A673 (cell line): Measurements from ENCODE around the gene FAM3B. TPM values are rescaled to one million over a fixed set of nuclear protein-coding genes. Genes with fewer than 3 reads are reported as not detected.

ENCODE experiments used
- BruUV-seq: library from RNA; stranded (reverse); fragments of 400-500 nt; replicated peaks from 2 replicates; lab custom pipeline; 2021; lab: Mats Ljungman, UMichigan
- CTCF ChIA-PET: fragments of 300-600 bp; sonication (Branson Sonifier 250); formaldehyde crosslinking; loops from one replicate; lab custom pipeline; 2022; ENCODE audit warnings: antibody characterized with exemption; lab: Charles Lee
- POLR2A ChIA-PET: fragments of 300-600 bp; sonication (Branson Sonifier 250); formaldehyde crosslinking; loops from one replicate; lab custom pipeline; 2022; ENCODE audit warnings: antibody characterized with exemption; ENCODE audit not compliant: low non-redundant PET; lab: Charles Lee
- DNase-seq: peaks from one replicate; pipeline ENCODE4 v3.0.0-alpha.2; 2015; ENCODE audit warnings: low spot score
- H3K27ac ChIP-seq: fragments of 200-600 bp; sonication (generic); 2 replicates; pipeline ENCODE4 v1.5.1; 2016; ENCODE audit warnings: mixed run types, low read depth, mild to moderate bottlenecking, mixed read lengths, antibody characterized with exemption, low read length; ENCODE audit not compliant: poor library complexity, severe bottlenecking
- H3K27me3 ChIP-seq: fragments of 200-600 bp; sonication (generic); replicated peaks from 2 replicates; pipeline ENCODE4 v1.6.1; 2017; ENCODE audit warnings: mixed run types, low read depth, mild to moderate bottlenecking, mixed read lengths, antibody characterized with exemption, low read length; ENCODE audit not compliant: insufficient read depth, poor library complexity
- H3K36me3 ChIP-seq: fragments of 200-600 bp; sonication (generic); 2 replicates; pipeline ENCODE4 v1.6.1; 2016; ENCODE audit warnings: mixed run types, mild to moderate bottlenecking, mixed read lengths, antibody characterized with exemption, low read length; ENCODE audit not compliant: insufficient read depth, poor library complexity, severe bottlenecking
- H3K4me1 ChIP-seq: fragments of 200-600 bp; sonication (generic); 2 replicates; pipeline ENCODE4 v1.6.1; 2017; ENCODE audit warnings: mixed run types, mild to moderate bottlenecking, mixed read lengths, antibody characterized with exemption, low read length; ENCODE audit not compliant: insufficient read depth, poor library complexity, severe bottlenecking
- H3K4me3 ChIP-seq: fragments of 200-600 bp; sonication (generic); 2 replicates; pipeline ENCODE4 v1.5.1; 2016; ENCODE audit warnings: low read depth, mixed run types, mild to moderate bottlenecking, mixed read lengths, low read length; ENCODE audit not compliant: poor library complexity, severe bottlenecking
- H3K9me3 ChIP-seq: fragments of 200-600 bp; sonication (generic); 2 replicates; pipeline ENCODE4 v1.6.1; 2016; ENCODE audit warnings: mixed run types, low read depth, mild to moderate bottlenecking, mixed read lengths, antibody characterized with exemption, low read length; ENCODE audit not compliant: poor library complexity, severe bottlenecking
- CTCF ChIP-seq: fragments of 300-800, 200-600 bp; sonication (generic); conservative IDR thresholded peaks from 2 replicates; pipeline ENCODE4 v1.5.1; 2017; ENCODE audit warnings: low read depth, mild to moderate bottlenecking, antibody characterized with exemption, low read length, moderate library complexity, mixed read lengths
- EZH2 ChIP-seq: fragments of 200-600 bp; sonication (generic); IDR thresholded peaks from 2 replicates; pipeline ENCODE4 v1.6.1; 2017; ENCODE audit warnings: borderline replicate concordance, low read depth, mild to moderate bottlenecking, mixed read lengths, antibody characterized with exemption, low read length; ENCODE audit not compliant: poor library complexity, severe bottlenecking
- intact Hi-C: fragments of 100-400 bp; cut with micrococcal nuclease; formaldehyde crosslinking; loops from one replicate; pipeline ENCODE4 v1.10.0; 2022; ENCODE audit not compliant: unreplicated experiment
- total RNA-seq: library from RNA; stranded (reverse); gene quantifications from 2 replicates; pipeline ENCODE4 v1.2.3, GENCODE V29; 2021

Gene FAM3B
- total RNA-seq, 1 experiment from 2014 or later: not detected

- POLR2A ChIA-PET: no interaction called here
- no peak for TF ChIP-seq CTCF
- TF ChIP-seq EZH2: no peak
- Histone ChIP-seq H3K9me3 (no peaks in the 10 kb centered on the region), H3K4me1 (no peaks in the 10 kb centered on the region), H3K27me3 (no peaks in the 10 kb centered on the region), H3K27ac (no peak overlapping the region), H3K36me3 (no peaks in the 10 kb centered on the region), H3K4me3 (no peak overlapping the region)
- intact Hi-C loops: no loop called here
- CTCF ChIA-PET: no interaction called here
- BruUV-seq: no TSS peak
- no peak for DNase-seq
Observed at GRCh38 chr21:41399246-41399800, 82.7 kb downstream of the FAM3B start.

- CTCF ChIA-PET: no interaction called here
- POLR2A ChIA-PET: no interaction called here
- no TSS peak for BruUV-seq
Observed at GRCh38 chr21:41402231-41402630, 85.6 kb downstream of the FAM3B start.

GRCh38 chr21:41402796-41403195 is 86.2 kb downstream of the FAM3B start:
- no TSS peak for BruUV-seq

More at GRCh38 chr21:41402231-41402630, 85.6 kb downstream of the FAM3B start:
- Histone ChIP-seq H3K9me3 (no peaks in the 10 kb centered on the region), H3K27me3 (no peaks in the 10 kb centered on the region), H3K36me3 (no peaks in the 10 kb centered on the region), H3K4me3 (no peak overlapping the region), H3K27ac (no peak overlapping the region), H3K4me1 (no peaks in the 10 kb centered on the region)
- TF ChIP-seq EZH2 (no peak), CTCF (no peak)
- DNase-seq: no peak
- intact Hi-C loops: no loop called here

More at GRCh38 chr21:41402796-41403195, 86.2 kb downstream of the FAM3B start:
- DNase-seq: no peak
- CTCF ChIA-PET: no interaction called here
- Histone ChIP-seq H3K27me3 (no peaks in the 10 kb centered on the region), H3K9me3 (no peaks in the 10 kb centered on the region), H3K36me3 (no peaks in the 10 kb centered on the region), H3K27ac (no peak overlapping the region), H3K4me1 (no peaks in the 10 kb centered on the region), H3K4me3 (no peak overlapping the region)
- intact Hi-C loops: no loop called here
- POLR2A ChIA-PET: no interaction called here
- TF ChIP-seq CTCF (no peak), EZH2 (no peak)
